Measurements from ENCODE around the gene FGF19.

FGF19 gene

DNA sequence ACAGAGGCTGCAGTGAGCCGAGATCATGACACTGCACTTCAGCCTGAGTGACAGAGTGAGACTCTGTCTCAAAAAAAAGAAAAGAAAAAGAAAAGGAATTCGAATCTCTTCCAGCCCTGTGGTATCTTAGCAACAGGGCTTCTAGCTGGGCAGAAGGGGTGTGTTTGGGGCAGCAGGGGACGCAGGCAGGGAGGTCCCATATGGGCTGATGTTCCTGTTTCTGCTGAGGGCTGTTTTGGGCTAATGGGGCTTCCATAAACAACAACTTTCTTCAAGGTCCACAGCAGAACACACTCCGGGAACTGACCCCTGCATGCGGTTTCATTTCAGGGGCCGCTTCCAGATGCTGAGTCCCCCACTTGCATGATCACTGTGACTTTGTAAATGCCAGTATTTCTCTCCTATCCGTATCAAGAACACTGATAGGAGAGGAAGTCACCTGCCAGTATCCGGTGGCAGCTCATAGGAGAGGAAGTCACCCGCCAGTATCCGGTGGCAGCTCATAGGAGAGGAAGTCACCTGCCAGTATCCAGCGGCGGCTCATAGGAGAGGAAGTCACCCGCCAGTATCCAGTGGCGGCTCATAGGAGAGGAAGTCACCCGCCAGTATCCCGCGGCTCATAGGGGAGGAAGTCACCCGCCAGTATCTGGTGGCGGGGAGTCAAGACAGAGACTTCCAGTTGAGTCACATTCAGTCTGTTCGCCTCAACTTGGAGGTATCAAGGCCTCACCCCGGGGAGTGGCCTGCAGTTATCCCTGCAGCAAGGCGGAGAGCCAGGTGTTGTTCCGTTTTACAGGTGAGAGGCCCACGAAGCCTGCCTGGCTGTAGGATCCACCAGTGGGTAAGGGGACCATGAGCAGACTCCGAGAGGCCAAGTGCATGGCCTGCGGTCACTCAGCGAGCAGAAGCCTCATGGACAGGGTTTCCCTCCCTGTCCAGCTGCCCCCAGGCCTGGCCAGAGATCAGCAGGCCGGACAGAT, 8.3 kb upstream of the FGF19 start:
- no peak overlapping the region for H3K4me3 ChIP-seq (ENCODE audit: low read depth, low read length)
- TF ChIP-seq, protein P1, sequence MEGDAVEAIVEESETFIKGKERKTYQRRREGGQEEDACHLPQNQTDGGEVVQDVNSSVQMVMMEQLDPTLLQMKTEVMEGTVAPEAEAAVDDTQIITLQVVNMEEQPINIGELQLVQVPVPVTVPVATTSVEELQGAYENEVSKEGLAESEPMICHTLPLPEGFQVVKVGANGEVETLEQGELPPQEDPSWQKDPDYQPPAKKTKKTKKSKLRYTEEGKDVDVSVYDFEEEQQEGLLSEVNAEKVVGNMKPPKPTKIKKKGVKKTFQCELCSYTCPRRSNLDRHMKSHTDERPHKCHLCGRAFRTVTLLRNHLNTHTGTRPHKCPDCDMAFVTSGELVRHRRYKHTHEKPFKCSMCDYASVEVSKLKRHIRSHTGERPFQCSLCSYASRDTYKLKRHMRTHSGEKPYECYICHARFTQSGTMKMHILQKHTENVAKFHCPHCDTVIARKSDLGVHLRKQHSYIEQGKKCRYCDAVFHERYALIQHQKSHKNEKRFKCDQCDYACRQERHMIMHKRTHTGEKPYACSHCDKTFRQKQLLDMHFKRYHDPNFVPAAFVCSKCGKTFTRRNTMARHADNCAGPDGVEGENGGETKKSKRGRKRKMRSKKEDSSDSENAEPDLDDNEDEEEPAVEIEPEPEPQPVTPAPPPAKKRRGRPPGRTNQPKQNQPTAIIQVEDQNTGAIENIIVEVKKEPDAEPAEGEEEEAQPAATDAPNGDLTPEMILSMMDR (IDR thresholded peaks at IDR 0.05; ENCODE audit: low read depth, low read length, missing control alignments) = no peak

DNA sequence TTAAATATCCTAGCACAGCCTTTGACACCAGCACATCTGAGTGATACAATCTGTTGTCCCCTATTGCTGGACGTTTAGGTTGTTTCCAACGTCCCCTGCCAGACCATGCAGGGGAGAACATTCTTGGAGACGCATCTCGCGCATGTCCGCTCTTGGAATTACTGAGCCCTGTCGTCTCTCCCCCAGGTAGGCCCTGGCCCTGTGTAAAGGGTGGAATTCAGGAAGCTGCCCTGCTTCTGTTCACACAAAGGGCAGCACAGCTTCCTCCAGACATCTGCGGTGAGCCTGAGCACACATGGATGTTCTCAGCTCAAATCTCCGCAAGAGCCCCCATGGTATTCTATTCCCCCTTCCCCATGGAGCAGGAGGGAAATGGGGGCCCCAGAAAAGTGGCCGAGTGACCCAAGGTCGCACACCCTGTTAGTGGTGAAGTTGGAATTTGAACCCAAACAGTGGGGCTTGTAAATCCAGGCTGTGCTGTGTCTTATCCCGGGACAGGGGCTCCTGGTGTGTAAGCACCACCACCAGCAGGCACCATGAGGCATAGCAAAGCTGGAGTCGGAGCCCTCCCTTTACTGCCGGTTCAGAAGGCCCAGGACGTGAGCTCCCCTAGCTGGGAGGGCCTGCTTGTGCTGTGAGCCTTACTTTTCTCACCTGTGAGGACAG, 5.0 kb upstream of the FGF19 start:
- TF ChIP-seq, protein P1 (IDR thresholded peaks at IDR 0.05; ENCODE audit: low read depth, low read length, missing control alignments) = no peak
- DNase-seq (ENCODE audit: low read depth) = no peak
- no peak overlapping the region for H3K4me3 ChIP-seq (ENCODE audit: low read depth, low read length)

More for the DNA sequence above, 8.3 kb upstream of the FGF19 start:
- DNase-seq (ENCODE audit: low read depth) = no peak

DNA sequence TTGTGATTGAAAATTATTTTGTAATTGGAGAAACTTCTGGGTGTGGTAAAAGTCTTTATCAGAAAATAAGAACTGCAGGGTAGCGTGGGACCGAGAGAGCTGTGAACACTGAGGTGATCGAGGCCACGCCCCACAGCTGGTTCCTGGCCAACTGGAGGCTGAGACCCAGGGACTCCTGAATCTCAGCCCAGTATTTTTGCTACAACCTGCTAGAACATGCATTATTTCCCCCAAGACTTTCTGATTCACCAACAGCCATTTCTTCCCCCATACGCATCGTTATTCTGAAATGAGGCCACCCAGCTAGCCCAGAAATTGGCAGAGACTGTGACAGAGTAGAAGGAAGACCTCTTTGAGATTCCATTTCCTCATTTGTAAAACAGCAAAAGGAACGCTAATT, 3.4 kb upstream of the FGF19 start:
- DNase-seq (ENCODE audit: low read depth) = no peak
- H3K4me3 ChIP-seq (ENCODE audit: low read depth, low read length) = no peak overlapping the region
- TF ChIP-seq, protein P1 (IDR thresholded peaks at IDR 0.05; ENCODE audit: low read depth, low read length, missing control alignments) = no peak

DNA sequence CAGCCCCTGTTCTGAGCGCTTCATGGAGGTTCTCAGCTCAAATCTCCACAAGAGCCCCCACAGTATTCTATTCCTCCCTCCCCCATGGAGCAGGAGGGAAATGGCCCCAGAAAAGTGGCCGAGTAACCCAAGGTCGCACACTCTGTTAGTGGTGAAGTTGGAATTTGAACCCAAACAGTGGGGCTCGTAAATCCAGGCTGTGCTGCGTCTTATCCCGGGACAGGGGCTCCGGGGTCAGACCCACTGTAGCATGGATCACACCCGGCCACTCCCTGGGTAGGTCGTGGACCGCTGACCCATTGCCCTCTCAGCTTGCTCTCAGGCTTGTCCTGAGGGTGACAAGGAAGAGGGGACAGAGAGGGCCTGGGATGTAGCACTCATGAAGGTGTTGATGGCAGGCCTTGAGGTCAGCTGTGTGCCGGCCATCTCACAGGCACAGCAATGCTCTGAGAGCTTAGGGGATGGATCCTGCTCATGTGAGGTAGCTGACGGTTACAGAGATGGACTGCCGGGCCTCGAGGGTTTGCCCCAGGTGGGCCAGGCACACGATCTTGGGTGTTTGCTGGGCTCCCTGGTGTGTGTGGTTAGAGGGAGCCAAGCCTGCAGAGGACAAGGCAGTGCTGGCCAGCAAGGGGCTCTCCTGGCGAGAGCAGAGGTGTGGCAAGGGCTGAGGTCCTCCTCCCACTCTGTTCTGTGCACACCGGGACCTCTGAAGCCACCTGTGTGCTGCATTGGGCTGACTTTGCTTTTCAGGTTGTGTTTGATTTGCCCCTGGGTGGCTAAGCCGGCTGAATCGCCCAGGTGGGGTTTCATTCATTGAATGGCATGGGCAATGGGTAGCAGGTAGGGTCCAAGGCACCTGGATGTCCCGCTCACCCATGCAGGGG, 2.3 kb upstream of the FGF19 start:
- no peak for DNase-seq (ENCODE audit: low read depth)
- TF ChIP-seq, protein P1 (IDR thresholded peaks at IDR 0.05; ENCODE audit: low read depth, low read length, missing control alignments) = no peak
- no peak overlapping the region for H3K4me3 ChIP-seq (ENCODE audit: low read depth, low read length)

DNA sequence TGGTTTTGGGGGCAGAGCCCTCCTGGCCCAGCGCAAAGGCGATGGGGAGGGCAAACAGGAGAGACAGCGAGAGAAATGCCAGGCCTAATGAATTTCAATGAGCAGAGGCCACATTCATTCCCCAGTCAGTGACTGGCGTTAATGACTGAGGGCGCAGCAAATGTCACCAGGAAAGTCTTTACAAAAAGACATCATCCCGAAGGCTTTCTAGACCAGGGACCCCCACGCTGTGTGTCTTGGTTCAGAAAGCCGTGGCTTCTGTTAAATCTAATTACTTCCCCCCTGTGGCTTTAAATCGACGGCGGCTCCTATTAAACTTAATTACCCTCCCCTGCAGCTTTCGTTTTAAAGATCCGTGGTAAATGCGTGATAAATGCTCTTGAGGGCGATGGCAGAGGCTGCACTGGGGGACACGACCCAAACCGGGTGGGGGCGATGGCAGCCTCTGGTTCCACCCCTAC, 1.6 kb upstream of the FGF19 start:
- TF ChIP-seq, protein P1 (IDR thresholded peaks at IDR 0.05; ENCODE audit: low read depth, low read length, missing control alignments) = no peak
- no peak for DNase-seq (ENCODE audit: low read depth)
- H3K4me3 ChIP-seq (ENCODE audit: low read depth, low read length) = no peak overlapping the region

DNA sequence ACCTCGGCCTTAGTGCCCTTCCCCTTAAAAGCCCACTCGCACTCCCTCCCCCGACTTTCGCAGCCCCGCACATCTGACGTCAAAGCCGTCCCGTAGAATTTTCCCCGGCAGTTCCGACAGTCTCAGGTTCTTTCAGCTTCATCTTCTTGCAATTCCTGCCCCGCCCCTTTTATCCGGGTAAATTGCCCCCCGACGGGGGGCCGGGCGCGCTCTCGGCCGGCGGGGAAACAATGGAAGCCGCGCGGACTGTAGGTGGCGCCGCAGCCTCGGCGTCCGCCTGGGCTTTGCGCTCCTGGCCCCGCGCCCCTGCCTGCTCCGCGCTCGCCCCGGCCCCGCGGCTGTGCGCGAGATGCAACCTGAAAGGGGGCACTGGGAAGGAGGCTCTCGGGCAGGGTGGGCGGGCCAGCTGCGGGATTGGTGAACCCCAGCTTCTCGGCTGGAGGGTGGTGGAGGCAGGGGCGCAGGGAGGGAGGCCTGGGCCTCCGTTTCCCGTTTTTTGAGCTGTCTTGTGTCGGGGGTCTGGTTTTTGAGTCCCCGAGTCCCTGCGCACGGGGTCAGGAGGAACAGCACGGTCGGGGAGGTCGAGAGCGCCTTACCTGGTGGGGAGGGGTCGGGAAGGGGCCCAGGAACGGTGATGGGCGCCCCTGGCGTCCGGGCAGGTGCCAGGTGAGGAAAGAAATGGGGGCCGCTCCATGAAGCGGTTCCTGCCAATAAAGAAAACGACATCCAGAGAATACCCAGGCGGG, 859 bp upstream of the FGF19 start:
- no peak for DNase-seq (ENCODE audit: low read depth)

More for the DNA sequence above, 859 bp upstream of the FGF19 start:
- H3K4me3 ChIP-seq (ENCODE audit: low read depth, low read length) = no peak overlapping the region
- TF ChIP-seq, protein P1 (IDR thresholded peaks at IDR 0.05; ENCODE audit: low read depth, low read length, missing control alignments) = peak; percentile 21

Data from GM12864 (cell line).